ENCODE results near the gene WNT16. TPM values are rescaled to one million over a fixed set of nuclear protein-coding genes. Genes with fewer than 3 reads are reported as not detected.

The WNT16 gene
- total RNA-seq: 1.7 and 2.8 TPM in 2 replicates
- 0.52 and 0.58 TPM in 2 replicates for polyA plus RNA-seq

GRCh38 chr7:121328508-121329190 is at the start of gene WNT16:
Gene WNT16, plus strand, starts transcription at chr7:121329000. Its CDS starts 293 bp downstream, at chr7:121329293.
- no peak for TF ChIP-seq EZH2phosphoT487 (IDR thresholded peaks at IDR 0.05; ENCODE audit: low read depth, severe bottlenecking, unreplicated experiment)
- no peak for TF ChIP-seq EZH2 (IDR thresholded peaks at IDR 0.05; ENCODE audit: borderline replicate concordance)
- no peak for TF ChIP-seq CTCF (IDR thresholded peaks at IDR 0.05; ENCODE audit: poor library complexity)
- Histone ChIP-seq H3K36me3 (replicated peaks; ENCODE audit: insufficient read depth, low read depth) (no peaks in the 10 kb centered on the region), H3K4me1 (ENCODE audit: insufficient read depth) (peaks cover 7% of the 10 kb centered on the region), H2AFZ (peak within 1 kb of the TSS; percentile 41), H3K9me2 (replicated peaks; ENCODE audit: insufficient read depth) (no peaks in the 10 kb centered on the region), H3K27me3 (peaks cover 56% of the 10 kb centered on the region), H3K4me2 (peak within 1 kb of the TSS; percentile 94), H3K27ac (no peak within 1 kb of the TSS), H4K20me1 (ENCODE audit: insufficient read depth, poor library complexity, severe bottlenecking) (no peaks in the 10 kb centered on the region), H3K79me2 (no peaks in the 10 kb centered on the region), H3K4me3 (peak within 1 kb of the TSS; percentile 54), H3K9me3 (ENCODE audit: low read depth) (no peaks in the 10 kb centered on the region)
- DNase-seq (ENCODE audit: low spot score): no peak
- 35% methylated on average over 26 of the region's 27 CpGs for WGBS (ENCODE audit: low lambda C conversion rate, missing lambda C conversion rate)

- H2AFZ ChIP-seq: no peak overlapping the region
- 93% methylated on average over 2 of the region's 2 CpGs for WGBS (ENCODE audit: low lambda C conversion rate, missing lambda C conversion rate)
- no peak overlapping the region for H3K27ac ChIP-seq
- H3K4me1 ChIP-seq (ENCODE audit: insufficient read depth): no peaks in the 10 kb centered on the region
- no peak overlapping the region for H3K4me3 ChIP-seq
- no peaks in the 10 kb centered on the region for H3K9me3 ChIP-seq (ENCODE audit: low read depth)
- no peaks in the 10 kb centered on the region for H4K20me1 ChIP-seq (ENCODE audit: insufficient read depth, poor library complexity, severe bottlenecking)
- H3K79me2 ChIP-seq: no peaks in the 10 kb centered on the region
- no peaks in the 10 kb centered on the region for H3K27me3 ChIP-seq
- no peak for DNase-seq (ENCODE audit: low spot score)
- TF ChIP-seq CTCF (IDR thresholded peaks at IDR 0.05; ENCODE audit: poor library complexity): no peak
- no peak for TF ChIP-seq EZH2phosphoT487 (IDR thresholded peaks at IDR 0.05; ENCODE audit: low read depth, severe bottlenecking, unreplicated experiment)
- TF ChIP-seq EZH2 (IDR thresholded peaks at IDR 0.05; ENCODE audit: borderline replicate concordance): no peak
- H3K36me3 ChIP-seq (replicated peaks; ENCODE audit: insufficient read depth, low read depth): no peaks in the 10 kb centered on the region
- no peak overlapping the region for H3K4me2 ChIP-seq
- H3K9me2 ChIP-seq (replicated peaks; ENCODE audit: insufficient read depth): no peaks in the 10 kb centered on the region
These were observed 49.7 kb upstream of the WNT16 start for GRCh38 chr7:121279060-121279620.

- Histone ChIP-seq H4K20me1 (ENCODE audit: insufficient read depth, poor library complexity, severe bottlenecking) (no peaks in the 10 kb centered on the region), H3K4me1 (ENCODE audit: insufficient read depth) (no peaks in the 10 kb centered on the region), H2AFZ (no peak overlapping the region), H3K4me2 (no peak overlapping the region), H3K36me3 (replicated peaks; ENCODE audit: insufficient read depth, low read depth) (no peaks in the 10 kb centered on the region), H3K27me3 (no peaks in the 10 kb centered on the region), H3K9me3 (ENCODE audit: low read depth) (no peaks in the 10 kb centered on the region), H3K4me3 (no peak overlapping the region), H3K9me2 (replicated peaks; ENCODE audit: insufficient read depth) (no peaks in the 10 kb centered on the region), H3K27ac (no peak overlapping the region), H3K79me2 (no peaks in the 10 kb centered on the region)
- WGBS (ENCODE audit: low lambda C conversion rate, missing lambda C conversion rate): 89% methylated on average over 4 of the region's 4 CpGs
- no peak for DNase-seq (ENCODE audit: low spot score)
- no peak for TF ChIP-seq EZH2phosphoT487 (IDR thresholded peaks at IDR 0.05; ENCODE audit: low read depth, severe bottlenecking, unreplicated experiment)
- no peak for TF ChIP-seq EZH2 (IDR thresholded peaks at IDR 0.05; ENCODE audit: borderline replicate concordance)
- TF ChIP-seq CTCF (IDR thresholded peaks at IDR 0.05; ENCODE audit: poor library complexity): no peak
These were observed 49.0 kb upstream of the WNT16 start for GRCh38 chr7:121279822-121280221.
